GM10266 (cell line): ENCODE results near the gene DNAI2.

Experiments used
- DNase-seq: peaks from one replicate; pipeline ENCODE4 v3.0.0; 2012; ENCODE audit errors: extremely low spot score
- TF ChIP-seq, protein P1 (sequence below): IDR thresholded peaks from 2 replicates; pipeline ENCODE4 v1.5.1; 2012; ENCODE audit warnings: mild to moderate bottlenecking, low read depth; ENCODE audit not compliant: control insufficient read depth, insufficient read depth; ENCODE audit errors: missing control alignments

Gene DNAI2

DNA sequence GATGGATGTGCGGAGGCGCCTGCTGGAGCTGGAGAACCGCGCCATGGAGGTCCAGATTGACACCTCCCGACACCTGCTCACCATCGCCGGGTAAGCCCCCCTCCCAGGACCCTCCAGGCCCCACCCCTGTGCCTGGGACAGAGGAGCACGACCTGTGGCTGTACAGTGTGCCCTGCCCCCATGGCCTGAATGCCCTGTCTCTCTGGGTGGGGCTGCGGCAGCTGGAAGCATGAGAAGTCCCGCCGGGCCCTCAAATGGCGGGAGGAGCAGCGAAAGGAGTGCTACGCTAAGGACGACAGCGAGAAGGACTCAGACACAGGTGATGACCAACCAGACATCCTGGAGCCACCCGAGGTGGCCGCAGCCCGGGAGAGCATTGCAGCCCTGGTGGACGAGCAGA lies 76.5 kb downstream of the DNAI2 start:
- TF ChIP-seq, protein P1, sequence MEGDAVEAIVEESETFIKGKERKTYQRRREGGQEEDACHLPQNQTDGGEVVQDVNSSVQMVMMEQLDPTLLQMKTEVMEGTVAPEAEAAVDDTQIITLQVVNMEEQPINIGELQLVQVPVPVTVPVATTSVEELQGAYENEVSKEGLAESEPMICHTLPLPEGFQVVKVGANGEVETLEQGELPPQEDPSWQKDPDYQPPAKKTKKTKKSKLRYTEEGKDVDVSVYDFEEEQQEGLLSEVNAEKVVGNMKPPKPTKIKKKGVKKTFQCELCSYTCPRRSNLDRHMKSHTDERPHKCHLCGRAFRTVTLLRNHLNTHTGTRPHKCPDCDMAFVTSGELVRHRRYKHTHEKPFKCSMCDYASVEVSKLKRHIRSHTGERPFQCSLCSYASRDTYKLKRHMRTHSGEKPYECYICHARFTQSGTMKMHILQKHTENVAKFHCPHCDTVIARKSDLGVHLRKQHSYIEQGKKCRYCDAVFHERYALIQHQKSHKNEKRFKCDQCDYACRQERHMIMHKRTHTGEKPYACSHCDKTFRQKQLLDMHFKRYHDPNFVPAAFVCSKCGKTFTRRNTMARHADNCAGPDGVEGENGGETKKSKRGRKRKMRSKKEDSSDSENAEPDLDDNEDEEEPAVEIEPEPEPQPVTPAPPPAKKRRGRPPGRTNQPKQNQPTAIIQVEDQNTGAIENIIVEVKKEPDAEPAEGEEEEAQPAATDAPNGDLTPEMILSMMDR, result no peak
- no peak for DNase-seq

GRCh38 chr17:74351552-74352210 lies 77.6 kb downstream of the DNAI2 start:
- TF ChIP-seq, protein P1, result no peak
- DNase-seq, result no peak

- TF ChIP-seq, protein P1, result no peak
- no peak for DNase-seq
Measured at GRCh38 chr17:74353446-74354060, 79.5 kb downstream of the DNAI2 start.

- peak; percentile 92 for DNase-seq
- TF ChIP-seq, protein P1, result peak; percentile 94
Measured at GRCh38 chr17:74354123-74354522, 80.1 kb downstream of the DNAI2 start.

- peak; percentile 42 for DNase-seq
- TF ChIP-seq, protein P1, result no peak
Measured at GRCh38 chr17:74354561-74354960, 80.5 kb downstream of the DNAI2 start.

DNA sequence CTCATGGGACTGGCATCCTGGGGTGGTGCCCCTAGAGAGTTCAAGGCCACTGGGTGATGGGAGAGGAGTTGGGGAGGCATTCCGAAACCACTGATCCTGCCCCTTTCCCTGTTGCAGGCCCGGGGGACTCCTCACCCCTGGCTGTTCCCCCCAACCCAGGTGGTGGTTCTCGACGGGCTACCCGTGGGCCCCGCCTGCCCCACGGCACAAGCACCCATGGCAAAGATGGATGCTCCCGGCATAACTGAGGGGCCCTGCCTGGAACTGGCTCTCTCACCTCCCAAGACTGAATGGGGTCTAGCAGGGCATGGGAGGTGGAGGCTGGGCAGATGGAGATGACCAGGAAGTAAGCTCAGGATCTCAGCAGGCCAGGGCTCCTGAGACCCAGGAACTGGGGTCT lies 81.0 kb downstream of the DNAI2 start:
- TF ChIP-seq, protein P1, result no peak
- no peak for DNase-seq
